Right renal pelvis (tissue), 4 donors: ENCODE data around the gene RAB3C. TPM values are rescaled to one million over a fixed set of nuclear protein-coding genes. Genes with fewer than 3 reads are reported as not detected.
"Not testable (repeated sequence)": the region's sequence is repeated elsewhere in the genome, so short reads cannot be mapped to it uniquely, and the experiment has no call there.

ENCODE experiments used
- DNase-seq, 4 donors: peaks; one replicate each; pipeline ENCODE4 v3.0.0-alpha.2; 2013; ENCODE audit warnings: low read depth in 4 of 4, low spot score in 3 of 4, missing footprints in 1 of 4
- polyA plus RNA-seq, 4 donors: library from polyadenylated mRNA; unstranded; fragments of 120-200 nt; gene quantifications; one replicate each; pipeline ENCODE4 v1.2.1, GENCODE V29; 2013; ENCODE audit not compliant: insufficient read length in 4 of 4

The RAB3C gene
- polyA plus RNA-seq, 4 donors = 1.9 to 3.9 (median 2.6) TPM

DNA sequence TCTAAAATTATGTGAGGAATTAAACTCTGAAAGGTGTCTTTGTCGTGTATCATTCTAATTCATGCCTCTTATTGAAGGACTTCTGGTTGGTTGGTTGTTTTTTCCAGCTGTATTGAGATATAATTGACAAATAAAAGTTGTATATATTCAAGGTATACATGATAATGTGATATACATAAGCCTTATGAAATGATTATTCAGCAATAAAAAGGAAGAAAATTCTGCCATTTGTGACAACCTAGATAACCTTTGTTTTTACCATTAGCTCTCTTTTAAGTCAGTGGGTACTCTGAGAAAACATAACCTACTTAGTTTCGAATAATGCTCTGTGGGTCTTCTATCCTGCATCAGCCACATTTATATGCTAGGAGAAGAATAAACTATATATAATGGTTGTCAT is 89.6 kb downstream of the RAB3C start:
- no peak for DNase-seq

DNA sequence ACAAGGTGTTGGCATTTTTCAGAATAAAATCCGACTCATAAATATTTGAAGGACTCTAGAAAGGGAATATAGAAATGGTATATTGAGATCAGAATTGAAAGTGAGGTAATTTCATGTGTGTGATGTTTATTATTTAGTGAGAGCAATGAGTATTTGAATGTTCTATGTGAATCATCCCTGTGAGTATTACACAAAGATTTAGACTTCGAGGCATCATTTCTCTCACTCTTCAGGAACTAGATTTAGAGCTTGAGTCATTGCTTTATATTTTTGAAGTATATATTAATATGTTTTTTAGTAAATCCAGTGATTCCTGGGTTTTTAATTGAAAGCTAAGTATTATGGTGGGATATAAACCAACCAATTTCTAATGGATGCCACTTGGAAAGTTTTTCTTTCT is 91.2 kb downstream of the RAB3C start:
- no peak for DNase-seq

DNA sequence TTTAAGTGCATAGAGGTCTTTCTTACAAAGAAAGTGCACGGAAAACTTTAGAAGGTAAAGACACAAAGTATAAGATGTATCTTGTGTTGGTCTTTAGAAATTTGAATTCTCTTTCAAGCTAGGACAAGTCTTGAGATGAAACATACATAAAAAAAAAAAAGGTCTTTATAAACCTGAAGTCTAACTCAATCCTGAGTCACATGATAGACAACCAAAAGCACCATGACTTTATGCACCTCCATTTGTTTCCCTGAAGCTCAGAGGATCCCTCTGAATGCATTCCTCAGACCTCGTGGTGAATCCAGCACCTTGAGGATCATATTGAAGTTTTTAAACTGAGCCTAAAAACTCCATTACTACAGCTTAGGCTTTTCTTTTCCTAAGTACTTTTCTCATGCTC is 91.8 kb downstream of the RAB3C start:
- DNase-seq = no peak

DNA sequence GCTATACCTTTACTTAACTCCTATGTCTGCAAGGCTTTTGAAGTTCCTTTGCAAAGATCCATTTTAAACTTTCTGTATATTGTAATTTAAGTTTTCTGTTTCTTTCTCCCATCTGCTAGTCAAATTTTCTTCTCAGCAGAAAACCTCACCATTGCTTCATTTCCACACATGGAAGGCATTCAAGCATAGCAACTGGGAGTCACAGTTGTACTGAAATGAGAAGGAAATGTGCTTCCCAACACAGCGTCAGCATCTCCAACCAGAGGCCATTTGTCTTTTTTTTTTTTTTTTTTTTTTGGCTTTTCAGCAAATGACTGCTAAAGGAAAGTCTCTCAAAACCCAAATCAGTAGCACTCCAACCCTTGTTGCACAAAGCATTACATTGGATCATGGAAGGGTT is 92.5 kb downstream of the RAB3C start:
- no peak for DNase-seq

DNA sequence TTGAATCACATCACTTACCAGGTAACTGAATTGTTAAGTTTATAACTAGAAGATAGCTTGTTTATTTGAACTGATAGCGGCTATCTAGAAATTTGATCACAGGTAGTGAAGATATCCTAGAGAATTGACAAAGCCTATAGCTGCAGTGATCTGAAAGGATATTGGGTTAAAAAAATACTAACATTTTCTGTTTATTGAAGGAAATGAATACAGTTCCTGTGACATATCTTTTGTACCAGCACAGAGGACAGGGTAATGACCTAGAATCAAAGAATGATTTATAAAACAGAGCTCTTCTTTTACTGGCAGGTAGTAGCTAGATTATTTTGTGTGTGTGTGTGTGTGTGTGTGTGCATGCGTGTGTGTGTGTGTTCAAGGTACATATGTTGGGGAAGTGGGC is 94.8 kb downstream of the RAB3C start:
- DNase-seq = no peak

DNA sequence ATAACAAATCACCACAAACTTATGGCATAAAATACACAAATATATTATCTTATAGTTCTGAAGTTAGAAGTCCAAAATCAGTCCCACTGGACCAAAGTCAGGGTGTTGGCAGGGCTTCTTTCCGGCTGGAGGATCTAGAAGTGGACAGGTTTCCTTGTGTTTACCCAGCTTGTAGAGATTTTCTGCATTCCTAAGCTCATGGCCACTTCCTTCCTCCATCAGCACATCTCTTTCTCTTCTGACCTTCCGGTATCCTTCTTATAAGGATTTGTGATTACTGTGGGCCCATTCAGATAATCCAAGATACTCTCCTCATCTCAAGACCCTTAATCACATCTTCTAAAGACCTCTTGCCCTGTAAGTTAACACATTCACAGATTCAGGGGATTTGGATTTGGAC is 97.6 kb downstream of the RAB3C start:
- DNase-seq = no peak

DNA sequence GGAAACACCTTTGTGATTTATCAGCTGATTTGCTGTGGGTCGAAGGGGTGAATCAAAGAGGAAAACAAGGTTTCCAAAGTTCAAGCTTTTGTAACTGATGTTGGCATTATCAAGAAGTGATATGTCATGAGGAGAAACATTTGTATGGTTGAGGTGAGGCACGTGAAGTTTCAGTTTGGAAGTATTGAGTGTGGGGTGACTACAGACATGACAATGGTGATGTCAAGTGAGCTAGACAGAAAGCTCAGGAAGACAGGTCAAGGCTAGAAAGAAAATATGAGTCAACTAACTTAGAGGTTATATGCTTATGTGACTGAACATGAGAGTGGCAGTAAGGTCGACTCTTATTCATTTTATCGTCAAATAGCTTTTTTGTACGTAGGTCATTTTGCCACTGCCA is 99.1 kb downstream of the RAB3C start:
- no peak for DNase-seq

DNA sequence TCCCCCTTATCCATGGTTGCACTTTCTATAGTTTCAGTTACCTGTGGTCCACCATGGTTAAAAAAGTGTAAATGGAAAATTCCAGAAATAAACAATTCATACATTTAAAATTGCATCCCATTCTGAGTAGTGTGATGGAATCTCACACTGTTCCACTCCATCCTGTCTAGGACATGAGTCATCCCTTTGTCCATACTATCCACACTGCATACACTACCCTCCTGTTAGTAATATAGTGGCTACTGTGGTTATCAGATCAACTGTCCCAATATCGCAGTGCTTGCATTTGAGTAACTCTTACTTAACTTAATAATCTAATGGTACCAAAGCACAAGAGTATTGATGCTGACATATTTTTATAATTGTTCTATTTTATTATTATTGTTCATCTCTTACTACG is 100.7 kb downstream of the RAB3C start:
- DNase-seq = no peak

DNA sequence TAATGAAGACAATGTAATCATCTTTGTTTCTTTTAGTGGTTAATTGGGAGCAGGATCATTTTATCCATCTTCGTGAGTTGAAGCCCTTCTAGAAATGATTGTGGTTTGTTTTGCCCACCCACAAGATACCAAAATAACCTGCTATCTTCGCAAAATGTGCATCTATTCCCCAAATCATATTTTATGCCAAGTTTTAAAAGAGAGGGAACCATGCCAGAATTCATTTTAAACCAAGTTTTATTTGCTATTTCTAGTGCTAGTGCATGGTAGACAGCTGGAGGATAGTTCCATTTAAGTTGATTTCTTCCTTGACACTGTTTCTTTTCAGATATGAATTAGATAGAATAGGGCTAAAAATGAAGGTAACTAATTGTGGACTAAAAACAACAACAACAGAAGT is 104.2 kb downstream of the RAB3C start:
- no peak for DNase-seq

DNA sequence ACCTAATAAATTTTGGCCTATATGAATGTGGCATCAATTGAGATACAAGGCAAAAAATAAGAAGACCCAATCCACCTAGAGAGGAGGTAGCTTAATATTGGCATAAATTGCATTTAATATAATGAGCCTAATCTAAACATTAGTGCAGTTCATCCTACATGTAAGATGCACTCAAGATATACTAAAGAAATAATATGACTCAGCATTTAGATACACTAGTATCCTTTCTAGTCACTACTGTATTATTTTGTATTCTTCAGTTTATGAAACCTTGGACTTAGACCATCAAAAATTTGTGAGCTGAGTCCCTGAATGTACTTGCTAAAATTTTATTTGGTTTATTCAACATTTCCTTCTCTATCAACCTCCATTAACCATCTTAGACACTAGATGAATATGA is 104.7 kb downstream of the RAB3C start:
- DNase-seq = no peak

DNA sequence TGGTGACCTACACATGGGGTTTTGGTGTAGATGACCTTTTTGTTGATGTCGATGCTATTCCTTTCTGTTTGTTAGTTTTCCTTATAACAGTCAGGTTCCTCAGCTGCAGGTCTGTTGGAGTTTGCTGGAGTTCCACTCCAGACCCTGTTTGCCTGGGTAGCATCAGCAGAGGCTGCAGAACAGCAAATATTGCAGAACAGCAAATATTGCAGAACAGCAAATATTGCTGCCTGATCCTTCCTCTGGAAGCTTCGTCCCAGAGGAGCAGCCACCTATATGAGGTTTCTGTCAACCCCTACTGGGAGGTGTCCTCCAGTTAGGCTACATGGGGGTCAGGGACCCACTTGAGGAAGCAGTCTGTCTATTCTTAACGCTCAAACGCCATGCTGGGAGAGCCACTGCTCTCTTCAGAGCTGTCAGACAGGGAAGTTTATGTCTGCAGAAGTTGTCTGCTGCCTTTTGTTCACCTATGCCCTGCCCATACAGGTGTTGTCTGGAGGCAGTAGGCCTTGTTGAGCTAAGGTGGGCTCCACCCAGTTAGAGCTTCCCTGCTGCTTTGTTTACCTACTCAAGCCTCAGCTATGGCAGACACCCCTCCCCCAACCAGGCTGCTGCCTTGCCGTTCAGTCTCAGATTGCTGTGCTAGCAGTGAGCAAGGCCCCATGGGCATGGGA is 116.3 kb downstream of the RAB3C start:
- not testable (repeated sequence) for DNase-seq

DNA sequence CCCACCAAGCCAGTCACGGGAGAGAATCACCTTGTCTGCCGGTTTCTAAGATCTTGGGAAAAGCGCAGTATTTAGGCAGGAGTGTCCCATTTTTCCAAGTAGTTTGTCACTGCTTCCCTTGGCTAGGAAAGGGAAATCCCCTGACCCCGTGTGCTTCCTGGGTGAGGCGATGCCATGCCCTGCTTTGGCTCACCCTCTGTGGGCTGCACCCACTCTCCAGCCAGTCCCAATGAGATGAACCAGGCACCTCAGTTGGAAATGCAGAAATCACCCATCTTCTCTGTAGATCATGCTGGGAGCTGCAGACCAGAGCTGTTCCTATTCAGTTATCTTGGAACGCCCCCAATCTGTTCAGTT is 116.9 kb downstream of the RAB3C start:
- DNase-seq = no peak

DNA sequence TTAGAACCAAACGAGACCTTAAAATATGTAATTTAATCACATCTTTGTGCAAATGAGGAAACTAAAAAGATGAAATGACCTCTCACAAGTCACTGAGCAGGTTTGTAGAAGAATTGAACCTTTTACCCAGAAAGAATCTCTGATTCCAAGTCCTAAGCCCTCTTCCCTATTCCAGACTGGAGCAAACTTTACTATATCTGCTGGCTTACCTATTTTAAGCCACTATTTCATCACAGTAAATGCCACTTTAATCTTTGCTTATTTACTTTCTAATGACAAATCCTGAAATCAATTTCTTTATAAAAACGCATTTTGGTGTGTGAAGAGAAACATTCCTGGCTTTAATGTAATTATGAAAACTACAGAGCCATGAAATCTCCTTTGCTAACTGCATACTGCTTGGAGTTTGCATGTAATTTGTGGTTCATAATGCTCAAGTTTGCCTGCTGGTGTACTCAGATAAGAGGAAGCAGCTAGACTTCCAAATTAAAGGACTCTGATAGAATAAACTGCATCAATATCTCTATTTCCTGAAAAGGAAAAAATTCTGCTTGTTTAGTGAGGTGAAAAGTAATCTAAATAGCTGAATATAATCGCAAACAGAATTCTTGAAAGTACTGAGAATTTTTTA is 121.2 kb downstream of the RAB3C start:
- DNase-seq = no peak

DNA sequence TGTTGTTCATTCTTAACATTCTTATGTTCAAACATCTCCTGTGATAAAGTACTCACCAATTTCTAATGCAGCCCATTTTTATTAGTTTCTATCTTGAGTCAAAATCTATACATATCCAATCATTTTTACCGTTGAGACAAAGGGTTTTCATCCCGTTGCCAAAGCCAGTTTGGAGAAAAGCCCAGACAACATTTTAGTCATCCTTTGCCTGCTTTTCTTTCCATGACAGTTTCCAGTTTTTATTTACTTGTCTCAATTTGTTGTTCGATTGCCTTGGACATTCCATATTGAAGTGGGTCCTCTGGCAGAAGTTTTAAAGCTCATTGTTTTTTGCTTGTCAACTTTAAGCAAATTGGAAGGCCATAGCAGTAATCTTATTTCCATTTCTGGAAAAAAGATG is 123.9 kb downstream of the RAB3C start:
- DNase-seq = no peak

DNA sequence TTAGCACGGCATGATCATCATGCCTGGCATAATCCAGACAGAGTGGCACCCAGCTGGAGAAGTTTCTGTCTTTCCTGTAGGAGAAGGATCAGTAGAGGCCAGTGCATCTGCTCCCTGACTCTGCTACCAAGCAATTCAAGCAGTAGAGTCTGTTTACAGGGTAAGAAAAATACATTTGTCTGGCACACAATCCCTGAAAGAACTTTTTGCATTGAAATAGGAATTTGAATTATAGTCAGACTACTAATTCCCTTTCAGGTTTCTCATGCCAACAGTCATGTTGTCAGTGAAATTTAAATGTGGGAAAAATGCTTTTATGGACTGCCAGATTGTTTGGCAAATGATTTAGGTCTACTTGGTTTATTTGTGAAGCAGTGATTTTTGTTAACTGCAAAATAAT is 125.6 kb downstream of the RAB3C start:
- DNase-seq = no peak

DNA sequence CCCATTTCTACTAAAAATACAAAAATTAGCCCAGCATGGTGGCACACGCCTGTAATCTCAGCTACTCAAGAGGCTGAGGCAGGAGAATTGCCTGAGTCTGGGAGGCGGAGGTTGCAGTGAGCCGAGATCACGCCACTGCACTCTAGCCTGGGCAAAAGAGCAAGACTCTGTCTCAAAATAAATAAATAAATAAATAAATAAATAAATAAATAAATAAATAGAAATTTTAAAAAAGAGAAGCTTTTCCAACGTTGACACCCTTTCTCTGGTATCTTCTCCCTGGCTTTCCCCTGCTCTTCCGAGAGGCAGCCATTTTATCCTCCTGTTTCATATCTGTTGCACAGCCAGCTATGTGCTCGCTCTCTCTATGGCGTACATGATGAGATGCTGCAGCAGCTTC is 127.5 kb downstream of the RAB3C start:
- DNase-seq = not testable (repeated sequence)

DNA sequence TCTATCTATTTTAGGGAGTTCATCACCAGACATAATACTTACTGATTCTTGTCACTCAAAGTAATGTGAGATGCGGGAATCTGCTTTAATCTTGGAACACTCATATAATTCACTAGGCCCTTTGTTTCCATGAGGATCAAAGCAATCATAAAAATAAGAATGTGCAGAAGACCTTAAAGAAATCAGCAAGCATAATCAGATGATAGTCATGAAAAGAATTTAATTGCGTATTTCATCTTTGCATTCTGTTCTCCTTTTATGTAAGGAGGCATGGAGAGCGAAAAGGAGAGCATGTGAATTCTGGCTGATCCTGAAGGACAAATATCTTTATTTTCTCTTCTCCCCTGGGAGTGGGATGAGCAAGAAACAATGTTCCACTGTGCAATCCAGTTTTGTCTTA is 128.0 kb downstream of the RAB3C start:
- no peak for DNase-seq

DNA sequence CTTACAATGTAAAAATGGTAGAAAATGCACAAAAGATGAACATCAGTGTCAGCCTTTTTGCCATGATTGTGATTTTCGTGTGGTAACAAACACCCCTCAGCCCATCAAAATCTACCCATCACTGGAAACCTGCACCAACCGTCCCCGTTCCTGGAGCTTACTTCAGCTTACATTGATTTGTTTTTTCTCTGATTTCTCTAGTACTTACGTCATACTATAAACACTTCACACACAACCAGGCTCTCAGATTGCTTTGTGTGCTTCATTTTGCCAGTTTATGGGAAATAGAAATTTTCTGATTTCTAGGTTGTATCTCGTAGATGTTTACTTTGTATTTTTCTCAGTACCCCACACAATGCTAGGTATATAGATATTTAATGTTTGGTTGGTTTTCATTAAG is 129.1 kb downstream of the RAB3C start:
- no peak for DNase-seq

DNA sequence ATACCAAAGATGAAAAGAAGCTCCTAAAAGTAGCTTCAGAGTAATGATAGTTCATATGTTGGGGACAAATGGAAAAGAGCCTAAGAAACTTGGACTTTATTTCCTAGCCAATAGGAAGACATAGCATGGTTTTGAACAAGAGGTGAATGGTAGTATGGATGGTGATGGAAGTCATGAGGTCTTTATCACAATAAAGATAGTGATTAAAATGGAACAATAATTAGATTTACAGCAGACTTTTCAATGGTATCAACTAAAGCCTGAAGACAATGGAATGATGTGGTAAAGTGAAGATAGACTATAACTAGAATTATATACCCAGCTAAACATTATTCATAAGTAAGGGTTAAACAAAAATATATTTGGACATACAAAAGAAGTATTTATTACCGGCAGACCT is 131.2 kb downstream of the RAB3C start:
- no peak for DNase-seq

DNA sequence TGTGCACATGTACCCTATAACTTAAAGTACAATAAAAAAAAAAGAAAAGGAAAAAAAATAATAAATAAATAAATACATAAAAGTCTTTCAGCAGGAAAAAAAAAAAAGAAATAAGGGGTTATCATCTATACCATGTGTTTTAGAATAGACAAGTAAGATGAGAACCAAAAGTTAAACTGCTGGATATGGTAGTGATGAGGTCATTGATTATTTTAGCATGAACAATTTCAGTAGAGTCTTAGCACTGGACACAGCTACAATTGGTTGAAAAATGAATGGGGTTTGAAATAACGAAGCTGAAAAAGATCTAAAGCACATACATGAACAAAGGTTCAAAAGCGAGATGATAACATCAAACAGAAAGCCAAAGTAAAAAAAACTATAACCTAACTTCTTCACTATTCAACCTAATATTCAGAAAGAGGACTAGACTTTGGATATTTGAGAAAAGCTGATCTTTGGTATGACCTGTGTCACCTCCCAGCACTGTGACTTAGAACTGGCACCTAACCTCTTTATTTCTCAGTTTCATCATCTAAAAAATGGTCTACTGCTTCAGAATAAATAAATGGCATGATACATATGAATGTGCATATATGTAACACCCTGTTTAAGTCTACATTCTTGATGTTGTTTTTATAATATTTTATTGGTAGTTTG is 133.3 kb downstream of the RAB3C start:
- no peak for DNase-seq

DNA sequence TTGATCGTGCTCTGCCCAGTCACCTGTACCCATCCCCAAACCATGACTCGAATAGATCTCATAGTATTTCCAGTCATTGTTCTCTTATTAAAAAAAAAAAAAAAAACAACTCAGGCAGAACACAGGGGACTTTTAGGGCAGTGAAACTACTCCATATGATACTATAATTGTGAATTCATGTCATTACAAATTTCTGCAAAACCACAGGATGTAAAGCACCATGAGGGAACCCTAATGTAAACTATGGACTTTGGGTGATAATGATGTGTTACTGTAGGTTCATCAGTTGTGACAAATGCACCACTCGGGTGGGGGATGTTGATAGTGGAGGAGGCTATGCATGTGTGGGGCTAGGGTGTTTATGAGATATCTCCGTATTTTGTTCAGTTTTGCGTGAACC is 133.8 kb downstream of the RAB3C start:
- no peak for DNase-seq

DNA sequence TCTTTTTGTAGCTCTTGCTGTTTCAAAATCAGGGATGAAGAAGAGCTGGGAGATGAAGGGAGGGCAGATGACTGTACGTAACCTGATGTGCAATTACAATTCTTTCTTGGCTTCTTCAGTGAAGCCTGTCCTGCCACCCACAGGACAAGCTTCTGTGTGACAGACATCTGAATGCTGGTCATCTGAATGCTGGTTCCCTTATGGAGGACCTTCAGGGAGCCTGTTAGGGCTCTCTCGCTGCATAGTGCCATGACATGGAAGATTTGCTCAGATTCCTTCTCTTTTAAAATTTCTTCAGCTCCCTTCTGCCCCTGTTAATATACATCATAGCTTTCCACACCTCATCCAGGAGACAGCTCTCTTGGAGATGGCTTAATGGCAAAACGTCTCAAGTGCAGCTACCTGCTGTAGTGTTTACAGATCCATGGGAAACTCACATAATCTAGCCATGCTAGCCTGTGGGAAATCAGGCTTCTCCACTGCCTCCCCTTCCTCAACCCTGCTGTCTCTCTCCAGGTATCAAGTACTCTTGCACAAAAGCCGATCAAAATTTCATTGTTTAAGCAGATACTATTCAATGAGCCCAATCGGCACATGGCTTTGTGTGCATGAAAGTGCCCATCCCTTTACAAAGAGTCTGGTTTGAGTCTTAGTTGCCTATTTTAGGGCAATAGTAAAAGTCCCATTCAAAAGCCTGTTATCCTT is 134.6 kb downstream of the RAB3C start:
- DNase-seq = no peak
